Activated T-cell treated with anti-CD3 and anti-CD28 coated beads for 48 hours (primary cell): Measurements from ENCODE around the gene RNF213.
"Not testable (repeated sequence)": the region's sequence is repeated elsewhere in the genome, so short reads cannot be mapped to it uniquely, and the experiment has no call there.

ENCODE experiments used
- DNase-seq: peaks from one replicate; pipeline ENCODE4 v3.0.0-alpha.2; 2020; ENCODE audit warnings: low read depth

RNF213 gene

GRCh38 chr17:80319999-80320344, 59.3 kb downstream of the RNF213 start:
- no peak for DNase-seq

- no peak for DNase-seq
Observed at GRCh38 chr17:80320496-80320895, 59.8 kb downstream of the RNF213 start.

- DNase-seq = no peak
Observed at GRCh38 chr17:80322864-80323263, 62.2 kb downstream of the RNF213 start.

GRCh38 chr17:80323982-80324381, 63.3 kb downstream of the RNF213 start:
- no peak for DNase-seq

- no peak for DNase-seq
Observed at GRCh38 chr17:80327518-80327917, 66.9 kb downstream of the RNF213 start.

GRCh38 chr17:80328634-80329380, 68.2 kb downstream of the RNF213 start:
- no peak for DNase-seq

- not testable (repeated sequence) for DNase-seq
Observed at GRCh38 chr17:80329421-80329820, 68.8 kb downstream of the RNF213 start.

GRCh38 chr17:80330276-80330675, 69.6 kb downstream of the RNF213 start:
- no peak for DNase-seq

GRCh38 chr17:80330938-80331337, 70.3 kb downstream of the RNF213 start:
- not testable (repeated sequence) for DNase-seq

GRCh38 chr17:80331820-80332219, 71.2 kb downstream of the RNF213 start:
- DNase-seq = no peak

- DNase-seq = no peak
Observed at GRCh38 chr17:80337195-80337895, 76.7 kb downstream of the RNF213 start.

GRCh38 chr17:80339118-80339517, 78.5 kb downstream of the RNF213 start:
- no peak for DNase-seq

- no peak for DNase-seq
Observed at GRCh38 chr17:80339731-80340456, 79.2 kb downstream of the RNF213 start.

- no peak for DNase-seq
Observed at GRCh38 chr17:80345321-80345720, 84.7 kb downstream of the RNF213 start.

GRCh38 chr17:80345841-80346497, 85.3 kb downstream of the RNF213 start:
- DNase-seq = no peak

GRCh38 chr17:80346498-80347275, 86.0 kb downstream of the RNF213 start:
- no peak for DNase-seq

- no peak for DNase-seq
Observed at GRCh38 chr17:80347536-80347935, 86.9 kb downstream of the RNF213 start.

GRCh38 chr17:80347948-80348351, 87.3 kb downstream of the RNF213 start:
- no peak for DNase-seq

GRCh38 chr17:80348551-80349150, 88.0 kb downstream of the RNF213 start:
- no peak for DNase-seq

- DNase-seq = no peak
Observed at GRCh38 chr17:80349151-80349651, 88.5 kb downstream of the RNF213 start.

- no peak for DNase-seq
Observed at GRCh38 chr17:80349751-80350150, 89.1 kb downstream of the RNF213 start.
